NCI-H1105 (cell line): ENCODE results near the gene SFMBT2.
A peak's percentile ranks its signal among the peaks of the same experiment; 100 is the strongest.

Source experiments
- DNase-seq: peaks from one replicate; lab custom pipeline; 2025; lab: John Stamatoyannopoulos, UW

The SFMBT2 gene

GRCh38 chr10:7410862-7411670 is at the start of gene SFMBT2:
Gene SFMBT2, minus strand, starts transcription at chr10:7411034. Its CDS starts 29,136 bp downstream, at chr10:7381898.
- DNase-seq = peak; percentile 1

- no peak for DNase-seq
Measured at GRCh38 chr10:7460006-7460405, 49.2 kb upstream of the SFMBT2 start.

GRCh38 chr10:7458556-7458955 is 47.7 kb upstream of the SFMBT2 start:
- DNase-seq = no peak

DNA sequence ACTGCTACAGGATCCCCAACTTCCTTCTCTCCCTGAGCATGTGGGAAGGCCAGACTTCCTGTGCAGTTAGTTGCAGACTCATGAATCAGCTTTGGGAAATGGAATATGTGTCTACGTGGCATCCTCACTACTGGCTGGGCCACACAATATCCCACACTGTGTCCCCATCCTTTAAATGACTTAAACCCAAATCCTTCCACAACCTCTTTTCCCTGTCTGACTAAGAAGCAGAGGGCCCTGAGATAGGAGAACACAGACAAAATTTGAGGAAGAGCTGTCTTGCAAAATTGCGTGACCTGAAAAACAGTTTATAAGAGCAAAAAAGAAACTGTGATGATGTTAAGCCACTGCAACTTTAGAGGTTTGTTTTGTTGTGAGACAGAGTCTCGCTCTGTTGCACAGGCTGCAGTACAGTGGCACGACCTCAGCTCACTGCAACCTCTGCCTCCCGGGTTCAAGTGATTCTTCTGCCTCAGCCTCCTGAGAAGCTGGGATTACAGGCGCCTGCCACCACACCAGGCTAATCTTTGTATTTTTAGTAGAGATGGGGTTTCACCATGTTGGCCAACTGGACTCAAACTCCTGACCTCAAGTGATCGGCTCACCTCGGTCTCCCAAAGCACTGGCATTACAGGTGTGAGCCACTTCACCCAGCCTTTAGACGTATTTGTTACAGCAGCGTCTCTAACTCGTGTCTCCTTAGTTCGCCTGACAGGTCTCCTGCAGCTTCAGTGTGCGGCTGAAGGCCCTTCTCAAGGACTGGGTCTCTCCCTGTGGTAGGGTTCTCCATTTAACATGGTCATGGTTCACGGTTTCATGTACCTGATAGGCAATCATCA is 46.9 kb upstream of the SFMBT2 start:
- DNase-seq = no peak

GRCh38 chr10:7449063-7449695 is 38.3 kb upstream of the SFMBT2 start:
- DNase-seq = no peak

DNA sequence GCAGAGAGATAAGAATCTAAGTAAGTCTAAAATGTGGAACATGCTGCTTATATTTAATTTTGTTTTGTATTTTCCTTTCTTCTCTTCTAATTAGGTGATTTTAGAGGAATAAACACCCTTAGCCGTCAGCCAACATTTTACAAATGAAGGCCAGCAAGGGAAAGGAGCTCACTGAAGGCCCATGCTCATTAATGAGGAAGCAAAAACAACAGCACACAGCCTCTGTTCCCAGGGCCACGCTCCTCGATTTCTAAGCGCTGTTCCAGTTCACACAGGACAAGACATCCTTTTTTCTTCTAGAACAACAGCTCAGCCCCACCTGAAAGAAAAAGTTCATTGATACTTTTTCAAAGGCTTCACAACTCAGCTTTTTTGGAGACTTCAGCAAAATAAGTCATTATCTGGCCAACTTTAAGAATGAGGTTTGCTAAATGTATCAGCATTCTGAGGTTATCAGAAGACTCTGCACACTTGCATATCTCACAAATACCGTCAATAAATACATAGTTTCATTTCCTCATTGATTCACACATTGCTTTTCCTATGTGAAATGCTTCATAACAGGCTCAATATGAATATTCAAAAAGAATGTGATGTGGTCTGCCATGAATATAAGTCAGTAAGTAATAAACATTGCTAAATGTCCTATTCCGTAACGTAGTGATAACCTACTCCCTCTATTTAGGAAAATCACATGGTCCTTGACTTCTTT is 34.8 kb upstream of the SFMBT2 start:
- DNase-seq = no peak

DNA sequence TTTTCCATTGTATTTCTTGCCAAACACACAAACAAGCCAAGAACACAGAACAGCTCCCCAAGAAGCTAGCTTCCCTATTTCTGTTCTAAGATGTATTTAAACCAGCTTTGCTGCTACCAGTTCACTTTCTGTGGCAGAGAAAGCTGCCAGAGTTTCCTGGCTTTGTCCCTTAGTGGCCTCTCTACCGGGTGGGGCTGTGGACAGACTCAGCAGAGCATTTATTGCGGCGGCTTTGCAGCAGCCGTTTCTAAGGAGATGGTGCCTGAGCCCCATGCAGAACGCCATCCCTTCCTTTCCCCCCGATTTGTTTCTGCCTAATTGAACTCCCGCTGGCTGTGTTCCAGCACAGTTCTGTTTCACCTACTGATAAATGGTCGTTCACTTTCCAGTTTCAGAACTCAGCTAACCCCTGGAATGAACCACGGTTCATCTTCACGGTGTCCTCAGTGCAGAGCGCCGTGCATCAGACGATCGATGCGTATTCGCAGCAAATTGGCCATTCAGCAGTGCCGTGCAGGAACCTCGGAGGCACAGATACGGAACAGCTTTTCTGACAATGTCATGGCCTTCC is 33.8 kb upstream of the SFMBT2 start:
- no peak for DNase-seq

DNA sequence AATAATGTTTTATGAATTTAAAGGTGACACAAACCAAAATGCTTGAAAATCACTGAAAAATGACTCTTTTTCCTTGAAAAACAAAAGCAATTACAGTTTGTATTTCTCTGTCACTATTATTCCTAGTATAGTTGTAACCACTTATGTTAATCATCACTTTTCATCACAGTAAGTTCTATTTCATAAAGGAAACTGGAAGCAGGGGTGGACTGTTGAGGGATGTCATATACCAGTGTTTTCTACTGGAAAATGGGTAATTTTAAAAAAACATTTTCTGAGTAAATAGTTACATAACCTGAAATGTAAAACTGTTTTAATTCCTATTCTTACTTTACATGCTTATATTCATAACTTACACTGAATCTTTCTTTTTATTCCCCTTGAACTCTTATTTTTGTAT is 32.2 kb upstream of the SFMBT2 start:
- DNase-seq = no peak

GRCh38 chr10:7441403-7442147 is 30.7 kb upstream of the SFMBT2 start:
- DNase-seq = no peak

- DNase-seq = no peak
Measured at GRCh38 chr10:7439696-7440095, 28.9 kb upstream of the SFMBT2 start.

GRCh38 chr10:7438196-7438986 is 27.6 kb upstream of the SFMBT2 start:
- no peak for DNase-seq

DNA sequence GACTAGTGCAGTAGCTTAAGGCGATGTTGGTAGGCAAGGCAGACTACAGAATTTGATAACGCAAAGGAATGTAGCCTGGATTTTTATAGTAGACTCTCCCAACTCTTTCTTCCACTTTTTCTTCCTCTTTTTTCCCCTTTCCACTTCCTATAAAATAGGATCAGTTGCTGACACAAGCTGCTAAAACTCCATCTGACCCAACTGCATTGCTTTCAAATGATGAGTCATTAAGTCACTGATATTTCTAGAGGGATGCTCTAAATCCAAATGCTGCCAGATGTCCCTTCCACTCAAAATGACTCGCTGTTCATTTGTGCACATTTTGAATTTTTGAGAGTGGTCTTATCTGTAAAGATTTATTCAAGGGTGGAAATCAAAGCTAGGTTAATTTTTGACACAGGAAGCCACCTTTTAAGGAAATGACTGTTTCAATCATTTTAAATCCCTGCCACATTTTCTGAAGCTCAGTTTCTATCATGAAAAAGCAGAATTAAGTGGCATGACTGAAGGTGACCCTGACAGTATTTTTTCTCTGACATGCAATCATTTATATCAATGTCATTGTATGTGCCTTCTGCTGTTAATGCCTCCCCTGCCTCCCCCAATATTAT is 25.8 kb upstream of the SFMBT2 start:
- DNase-seq = no peak

DNA sequence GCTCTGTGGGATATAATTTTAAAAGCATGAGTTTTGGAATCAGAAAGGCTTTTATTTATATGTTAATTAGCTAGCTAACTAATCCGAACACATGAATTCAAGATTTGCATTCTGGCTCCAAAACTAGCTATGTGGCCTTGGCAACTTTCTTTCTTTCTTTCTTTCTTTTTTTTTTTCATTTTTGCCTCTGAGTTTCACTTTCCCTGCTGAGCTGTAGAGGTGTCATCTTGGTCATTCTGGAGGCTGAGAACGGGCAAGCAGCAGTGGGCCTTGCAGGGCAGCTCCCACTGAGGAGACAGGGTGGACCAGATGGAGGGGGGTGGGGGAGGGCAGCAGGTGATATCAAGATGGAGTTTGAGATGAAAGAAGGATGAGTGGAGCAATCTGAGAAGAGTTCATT is 24.8 kb upstream of the SFMBT2 start:
- DNase-seq = no peak

GRCh38 chr10:7434378-7434777 is 23.5 kb upstream of the SFMBT2 start:
- DNase-seq = no peak

DNA sequence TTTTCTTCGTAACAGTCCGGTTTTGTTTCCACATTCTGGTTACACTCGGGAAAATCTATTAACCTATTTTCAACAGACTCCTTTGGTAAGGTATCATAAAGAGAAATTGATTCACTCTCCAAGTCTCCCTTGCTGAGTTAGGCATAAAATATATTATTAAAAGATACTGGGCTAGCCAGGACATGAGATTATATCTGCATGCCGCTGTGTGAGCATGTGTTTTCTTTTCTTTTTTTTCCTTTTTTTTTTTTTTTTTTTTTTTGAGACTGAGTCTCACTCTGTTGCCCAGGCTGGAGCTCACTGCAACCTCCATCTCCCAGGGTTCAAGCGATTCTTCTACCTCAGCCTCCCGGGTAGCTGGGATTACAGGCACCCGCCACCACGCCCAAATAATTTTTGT is 23.0 kb upstream of the SFMBT2 start:
- DNase-seq = no peak

- no peak for DNase-seq
Measured at GRCh38 chr10:7432884-7433726, 22.3 kb upstream of the SFMBT2 start.

GRCh38 chr10:7428673-7429350 is 18.0 kb upstream of the SFMBT2 start:
- no peak for DNase-seq

DNA sequence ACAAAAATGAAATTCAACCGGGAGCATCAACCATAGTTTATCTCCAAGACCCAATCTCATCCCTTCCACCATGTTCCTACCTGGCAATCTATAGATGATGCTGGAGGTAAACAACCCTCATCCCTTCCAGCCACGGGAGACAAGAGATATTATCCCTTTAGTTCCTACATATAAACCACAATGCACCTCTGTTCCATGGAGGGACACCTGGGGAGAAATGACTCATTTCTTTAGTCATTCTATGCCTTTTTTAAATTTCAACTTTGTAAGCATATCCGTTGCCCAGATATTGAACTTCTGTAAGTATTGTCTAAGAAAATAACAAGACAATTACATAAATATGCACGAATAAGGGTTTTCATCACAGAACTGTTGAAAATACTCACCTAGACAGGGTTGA is 15.5 kb upstream of the SFMBT2 start:
- DNase-seq = no peak
